ENCODE results near the gene STAB2. TPM values are rescaled to one million over a fixed set of nuclear protein-coding genes. Genes with fewer than 3 reads are reported as not detected.

Gene STAB2
- polyA plus RNA-seq, 1 of the 3 experiments (the other 2 are of a cell fraction) = not detected

GRCh38 chr12:103791350-103791920 is 204.4 kb downstream of the STAB2 start:
- H3F3A ChIP-seq (replicated peaks; ENCODE audit: insufficient read depth) = no peaks in the 10 kb centered on the region
- no peaks in the 10 kb centered on the region for H3K79me2 ChIP-seq (ENCODE audit: insufficient read depth)
- 90% methylated on average over 8 of the region's 10 CpGs for WGBS (ENCODE audit: low lambda C conversion rate)
- no peak overlapping the region for H2AFZ ChIP-seq (ENCODE audit: low read depth)
- no peak for TF ChIP-seq EP300 (IDR thresholded peaks at IDR 0.05; ENCODE audit: borderline replicate concordance in 1 of 2, low read depth in 1 of 2, low read length in 1 of 2)
- no peak for TF ChIP-seq REST (IDR thresholded peaks at IDR 0.05; ENCODE audit: low read depth, low read length)
- TF ChIP-seq RXRA (IDR thresholded peaks at IDR 0.05; ENCODE audit: borderline replicate concordance, low read depth) = no peak
- no peak for TF ChIP-seq FOSL2 (IDR thresholded peaks at IDR 0.05; ENCODE audit: borderline replicate concordance, low read depth)
- TF ChIP-seq MXI1 (IDR thresholded peaks at IDR 0.05; ENCODE audit: low read depth, low read length) = no peak
- no peak for TF ChIP-seq PBX3 (IDR thresholded peaks at IDR 0.05)
- TF ChIP-seq USF1 (IDR thresholded peaks at IDR 0.05; ENCODE audit: borderline replicate concordance, low read depth) = no peak
- no peak for TF ChIP-seq MAX (IDR thresholded peaks at IDR 0.05; ENCODE audit: low read depth)
- no peak for TF ChIP-seq RAD21 (IDR thresholded peaks at IDR 0.05; ENCODE audit: low read length)
- no peak for TF ChIP-seq FOXM1 (IDR thresholded peaks at IDR 0.05; ENCODE audit: low read depth)
- no peak for TF ChIP-seq TEAD4 (IDR thresholded peaks at IDR 0.05; ENCODE audit: borderline replicate concordance, insufficient read depth)
- no peak for TF ChIP-seq ELF1 (IDR thresholded peaks at IDR 0.05)
- no peak for TF ChIP-seq NFIC (IDR thresholded peaks at IDR 0.05; ENCODE audit: borderline replicate concordance)
- TF ChIP-seq JUND (IDR thresholded peaks at IDR 0.05) = no peak
- TF ChIP-seq CHD2 (IDR thresholded peaks at IDR 0.05; ENCODE audit: low read length, partially characterized antibody) = no peak
- no peak for TF ChIP-seq USF2 (IDR thresholded peaks at IDR 0.05; ENCODE audit: borderline replicate concordance, low read depth, low read length)
- no peak for TF ChIP-seq GATA2 (CRISPR knock-in tag; IDR thresholded peaks at IDR 0.05)
- TF ChIP-seq CTCF (IDR thresholded peaks at IDR 0.05) = no peak
- no peak overlapping the region for H3K4me3 ChIP-seq (ENCODE audit: low read depth in 2 of 2, low read length in 1 of 2)
- H3K9me3 ChIP-seq = no peaks in the 10 kb centered on the region
- H3K9me2 ChIP-seq = no peaks in the 10 kb centered on the region
- peaks cover 0 to 3% of the 10 kb centered on the region in 2 experiments; a peak in 1 of 4 replicates for H3K4me1 ChIP-seq (ENCODE audit: control insufficient read depth in 1 of 2, insufficient read depth in 2 of 2, low read depth in 1 of 2, low read length in 1 of 2)
- ChIA-PET CTCF (interaction anchor here (0.7 to 1.9 kb wide), 2 partner anchors 10 to 18 kb away, joined by 3 to 6 read pairs; no protein-coding TSS in a partner anchor), POLR2A (no interaction called here)
- no peak overlapping the region for H3K4me2 ChIP-seq
- H4K20me1 ChIP-seq (ENCODE audit: insufficient read depth) = no peaks in the 10 kb centered on the region
- no peak overlapping the region for H3K27ac ChIP-seq (ENCODE audit: low read depth in 2 of 2, low read length in 1 of 2)
- H3K36me3 ChIP-seq (replicated peaks in 1 of 2; ENCODE audit: control insufficient read depth in 1 of 2, insufficient read depth in 2 of 2, low read length in 1 of 2) = peaks cover 27 to 43% of the 10 kb centered on the region in 2 experiments
- DNase-seq = no peak
- no peaks in the 10 kb centered on the region for H3K27me3 ChIP-seq (ENCODE audit: insufficient read depth)
- H3K9ac ChIP-seq = no peak overlapping the region

Measured in SK-N-SH (cell line).